ENCODE data around the gene SLC25A20. TPM values are rescaled to one million over a fixed set of nuclear protein-coding genes. Genes with fewer than 3 reads are reported as not detected.

Gene SLC25A20
- polyA plus RNA-seq, 1 donor from 2014 or later = 7.1 TPM

GRCh38 chr3:48855681-48856447, 42.8 kb downstream of the SLC25A20 start:
- Histone ChIP-seq H3K4me3 (ENCODE audit: low read length) (no peak overlapping the region), H3K9me3 (ENCODE audit: low read length) (no peaks in the 10 kb centered on the region), H3K9me2 (ENCODE audit: insufficient read depth, low read length) (no peaks in the 10 kb centered on the region), H3K79me2 (replicated peaks; ENCODE audit: insufficient read depth, low read length) (no peaks in the 10 kb centered on the region), H4K20me1 (ENCODE audit: insufficient read depth) (no peaks in the 10 kb centered on the region), H2AFZ (ENCODE audit: low read depth, low read length) (no peak overlapping the region), H3K27ac (ENCODE audit: low read length) (no peak overlapping the region), H3K36me3 (ENCODE audit: insufficient read depth, low read length) (no peaks in the 10 kb centered on the region), H3K4me2 (ENCODE audit: low read length) (no peak overlapping the region), H3F3A (ENCODE audit: insufficient read depth, low read length, poor library complexity, severe bottlenecking) (no peaks in the 10 kb centered on the region), H3K9ac (ENCODE audit: low read length) (no peak overlapping the region), H3K27me3 (ENCODE audit: insufficient read depth, low read depth, low read length) (no peaks in the 10 kb centered on the region)
- no peak for TF ChIP-seq SMC3 (conservative IDR thresholded peaks at IDR 0.05; ENCODE audit: poor library complexity)

GRCh38 chr3:48852151-48852550, 46.5 kb downstream of the SLC25A20 start:
- H2AFZ ChIP-seq (ENCODE audit: low read depth, low read length) = no peak overlapping the region
- H3K4me2 ChIP-seq (ENCODE audit: low read length) = peak overlapping the region; percentile 68
- no peaks in the 10 kb centered on the region for H3F3A ChIP-seq (ENCODE audit: insufficient read depth, low read length, poor library complexity, severe bottlenecking)
- H4K20me1 ChIP-seq (ENCODE audit: insufficient read depth) = no peaks in the 10 kb centered on the region
- H3K9me2 ChIP-seq (ENCODE audit: insufficient read depth, low read length) = no peaks in the 10 kb centered on the region
- no peak for TF ChIP-seq EP300 (conservative IDR thresholded peaks at IDR 0.05; ENCODE audit: poor library complexity, severe bottlenecking)
- TF ChIP-seq TAF1 (IDR thresholded peaks at IDR 0.05; ENCODE audit: low read depth) = no peak
- no peak for TF ChIP-seq REST (IDR thresholded peaks at IDR 0.05; ENCODE audit: borderline replicate concordance)
- TF ChIP-seq POLR2AphosphoS5 (IDR thresholded peaks at IDR 0.05) = no peak
- H3K9ac ChIP-seq (ENCODE audit: low read length) = peak overlapping the region; percentile 53
- no peaks in the 10 kb centered on the region for H3K79me2 ChIP-seq (replicated peaks; ENCODE audit: insufficient read depth, low read length)
- H3K9me3 ChIP-seq (ENCODE audit: low read length) = no peaks in the 10 kb centered on the region
- H3K36me3 ChIP-seq (ENCODE audit: insufficient read depth, low read length) = no peaks in the 10 kb centered on the region
- peak overlapping the region; percentile 52 for H3K4me3 ChIP-seq (ENCODE audit: low read length)
- H3K27me3 ChIP-seq (ENCODE audit: insufficient read depth, low read depth, low read length) = no peaks in the 10 kb centered on the region
- H3K27ac ChIP-seq (ENCODE audit: low read length) = peak overlapping the region; percentile 76

GRCh38 chr3:48851407-48851806, 47.3 kb downstream of the SLC25A20 start:
- no peaks in the 10 kb centered on the region for H3K9me2 ChIP-seq (ENCODE audit: insufficient read depth, low read length)
- H3K36me3 ChIP-seq (ENCODE audit: insufficient read depth, low read length) = no peaks in the 10 kb centered on the region
- H4K20me1 ChIP-seq (ENCODE audit: insufficient read depth) = no peaks in the 10 kb centered on the region
- peak overlapping the region; percentile 10 for H2AFZ ChIP-seq (ENCODE audit: low read depth, low read length)
- no peaks in the 10 kb centered on the region for H3K9me3 ChIP-seq (ENCODE audit: low read length)
- peaks cover 2% of the 10 kb centered on the region for H3K79me2 ChIP-seq (replicated peaks; ENCODE audit: insufficient read depth, low read length)
- H3F3A ChIP-seq (ENCODE audit: insufficient read depth, low read length, poor library complexity, severe bottlenecking) = no peaks in the 10 kb centered on the region
- H3K27ac ChIP-seq (ENCODE audit: low read length) = peak overlapping the region; percentile 76
- peak overlapping the region; percentile 52 for H3K4me3 ChIP-seq (ENCODE audit: low read length)
- peak overlapping the region; percentile 68 for H3K4me2 ChIP-seq (ENCODE audit: low read length)
- H3K27me3 ChIP-seq (ENCODE audit: insufficient read depth, low read depth, low read length) = no peaks in the 10 kb centered on the region
- peak; percentile 30 for TF ChIP-seq SMC3 (conservative IDR thresholded peaks at IDR 0.05; ENCODE audit: poor library complexity)
- no peak for TF ChIP-seq CTCF (IDR thresholded peaks at IDR 0.05; ENCODE audit: poor library complexity, severe bottlenecking)
- peak; percentile 38 for TF ChIP-seq MXI1 (conservative IDR thresholded peaks at IDR 0.05; ENCODE audit: poor library complexity, severe bottlenecking)
- TF ChIP-seq EP300 (conservative IDR thresholded peaks at IDR 0.05; ENCODE audit: poor library complexity, severe bottlenecking) = peak; percentile 53
- peak; percentile 53 for TF ChIP-seq POLR2AphosphoS5 (IDR thresholded peaks at IDR 0.05)
- TF ChIP-seq RAD21 (conservative IDR thresholded peaks at IDR 0.05) = no peak
- TF ChIP-seq REST (IDR thresholded peaks at IDR 0.05; ENCODE audit: borderline replicate concordance) = peak; percentile 47
- peak overlapping the region; percentile 53 for H3K9ac ChIP-seq (ENCODE audit: low read length)
